ENCODE results near the gene ODAD3.

DNA sequence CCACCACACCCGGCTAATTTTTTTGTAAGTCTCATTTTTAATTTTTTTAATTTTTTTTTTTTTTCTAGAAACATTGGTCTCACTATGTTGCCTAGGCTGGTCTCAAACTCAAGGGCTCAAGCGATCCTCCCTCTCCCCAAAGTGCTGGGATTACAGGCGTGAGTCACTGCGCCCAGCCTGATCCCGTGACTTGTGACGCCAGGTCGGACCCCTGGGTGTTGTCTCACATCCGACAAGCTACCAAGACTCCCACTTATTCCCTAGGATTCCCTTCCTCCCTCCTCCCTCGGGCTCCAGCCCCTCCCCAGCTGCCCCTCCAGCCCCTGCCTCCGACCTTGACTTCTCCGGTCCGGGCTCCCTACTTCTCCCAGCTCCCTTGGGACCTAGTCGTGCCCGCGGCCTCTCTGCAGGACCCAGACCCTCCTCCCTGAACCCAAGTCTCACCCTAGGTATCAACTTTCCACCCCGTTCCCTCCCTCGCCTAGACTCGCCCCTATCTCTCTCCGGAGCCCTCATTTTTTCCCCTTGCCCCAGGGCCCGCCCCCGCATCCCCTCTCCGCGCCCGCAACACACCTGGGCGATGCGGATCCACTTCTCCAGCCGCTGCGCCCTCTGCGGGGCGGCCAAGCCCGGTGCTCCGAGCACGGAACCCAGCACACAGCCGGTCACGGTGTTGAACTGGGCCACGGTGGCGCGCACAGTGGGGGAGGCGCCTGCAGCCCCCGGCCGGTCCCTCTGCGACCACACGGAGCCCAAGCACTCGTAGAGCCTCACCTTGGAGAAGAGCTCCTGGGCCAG lies 28.9 kb downstream of the ODAD3 start:
- TF ChIP-seq, protein P1, sequence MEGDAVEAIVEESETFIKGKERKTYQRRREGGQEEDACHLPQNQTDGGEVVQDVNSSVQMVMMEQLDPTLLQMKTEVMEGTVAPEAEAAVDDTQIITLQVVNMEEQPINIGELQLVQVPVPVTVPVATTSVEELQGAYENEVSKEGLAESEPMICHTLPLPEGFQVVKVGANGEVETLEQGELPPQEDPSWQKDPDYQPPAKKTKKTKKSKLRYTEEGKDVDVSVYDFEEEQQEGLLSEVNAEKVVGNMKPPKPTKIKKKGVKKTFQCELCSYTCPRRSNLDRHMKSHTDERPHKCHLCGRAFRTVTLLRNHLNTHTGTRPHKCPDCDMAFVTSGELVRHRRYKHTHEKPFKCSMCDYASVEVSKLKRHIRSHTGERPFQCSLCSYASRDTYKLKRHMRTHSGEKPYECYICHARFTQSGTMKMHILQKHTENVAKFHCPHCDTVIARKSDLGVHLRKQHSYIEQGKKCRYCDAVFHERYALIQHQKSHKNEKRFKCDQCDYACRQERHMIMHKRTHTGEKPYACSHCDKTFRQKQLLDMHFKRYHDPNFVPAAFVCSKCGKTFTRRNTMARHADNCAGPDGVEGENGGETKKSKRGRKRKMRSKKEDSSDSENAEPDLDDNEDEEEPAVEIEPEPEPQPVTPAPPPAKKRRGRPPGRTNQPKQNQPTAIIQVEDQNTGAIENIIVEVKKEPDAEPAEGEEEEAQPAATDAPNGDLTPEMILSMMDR (IDR thresholded peaks at IDR 0.05; ENCODE audit: insufficient read depth, low read length), result no peak
- no peak for TF ChIP-seq POLR2AphosphoS5 (IDR thresholded peaks at IDR 0.05; ENCODE audit: low read depth)
- TF ChIP-seq, protein P2, sequence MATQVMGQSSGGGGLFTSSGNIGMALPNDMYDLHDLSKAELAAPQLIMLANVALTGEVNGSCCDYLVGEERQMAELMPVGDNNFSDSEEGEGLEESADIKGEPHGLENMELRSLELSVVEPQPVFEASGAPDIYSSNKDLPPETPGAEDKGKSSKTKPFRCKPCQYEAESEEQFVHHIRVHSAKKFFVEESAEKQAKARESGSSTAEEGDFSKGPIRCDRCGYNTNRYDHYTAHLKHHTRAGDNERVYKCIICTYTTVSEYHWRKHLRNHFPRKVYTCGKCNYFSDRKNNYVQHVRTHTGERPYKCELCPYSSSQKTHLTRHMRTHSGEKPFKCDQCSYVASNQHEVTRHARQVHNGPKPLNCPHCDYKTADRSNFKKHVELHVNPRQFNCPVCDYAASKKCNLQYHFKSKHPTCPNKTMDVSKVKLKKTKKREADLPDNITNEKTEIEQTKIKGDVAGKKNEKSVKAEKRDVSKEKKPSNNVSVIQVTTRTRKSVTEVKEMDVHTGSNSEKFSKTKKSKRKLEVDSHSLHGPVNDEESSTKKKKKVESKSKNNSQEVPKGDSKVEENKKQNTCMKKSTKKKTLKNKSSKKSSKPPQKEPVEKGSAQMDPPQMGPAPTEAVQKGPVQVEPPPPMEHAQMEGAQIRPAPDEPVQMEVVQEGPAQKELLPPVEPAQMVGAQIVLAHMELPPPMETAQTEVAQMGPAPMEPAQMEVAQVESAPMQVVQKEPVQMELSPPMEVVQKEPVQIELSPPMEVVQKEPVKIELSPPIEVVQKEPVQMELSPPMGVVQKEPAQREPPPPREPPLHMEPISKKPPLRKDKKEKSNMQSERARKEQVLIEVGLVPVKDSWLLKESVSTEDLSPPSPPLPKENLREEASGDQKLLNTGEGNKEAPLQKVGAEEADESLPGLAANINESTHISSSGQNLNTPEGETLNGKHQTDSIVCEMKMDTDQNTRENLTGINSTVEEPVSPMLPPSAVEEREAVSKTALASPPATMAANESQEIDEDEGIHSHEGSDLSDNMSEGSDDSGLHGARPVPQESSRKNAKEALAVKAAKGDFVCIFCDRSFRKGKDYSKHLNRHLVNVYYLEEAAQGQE (IDR thresholded peaks at IDR 0.05; ENCODE audit: insufficient replicate concordance, low read depth), result no peak

Measured in HL-60 (cell line).